HCT116 (cell line): ENCODE measurements around the gene ZNF652.

ENCODE experiments used
- EZH2 ChIP-seq: fragments of 200-600 bp; sonication (generic); IDR thresholded peaks from 2 replicates; pipeline ENCODE4 v1.6.1; 2017; ENCODE audit warnings: antibody characterized with exemption, mixed run types
- POLR2A ChIP-seq: IDR thresholded peaks from 2 replicates; pipeline ENCODE4 v1.7.0; 2011; ENCODE audit warnings: borderline replicate concordance; ENCODE audit not compliant: insufficient read depth, insufficient read length; ENCODE audit errors: extremely low read depth
- POLR2AphosphoS5 ChIP-seq: IDR thresholded peaks from 2 replicates; pipeline ENCODE4 v1.6.1; 2011; ENCODE audit warnings: mild to moderate bottlenecking, low read depth, low read length, moderate library complexity
- SRF ChIP-seq: IDR thresholded peaks from 2 replicates; pipeline ENCODE4 v1.6.1; 2012; ENCODE audit warnings: low read depth
- TF ChIP-seq, protein P1 (sequence below): IDR thresholded peaks from 2 replicates; pipeline ENCODE4 v1.6.1; 2012
- TF ChIP-seq, protein P2 (sequence below), 3 experiments: fragments of 200-600 bp in 1 of 3; sonication (generic) in 1 of 3; IDR thresholded peaks in 2 of 3; conservative IDR thresholded peaks in 1 of 3; 2 replicates each; pipeline ENCODE4 v1.5.1; 2012 to 2017; ENCODE audit warnings: low read depth in 2 of 3, low read length in 2 of 3, antibody characterized with exemption in 1 of 3, borderline replicate concordance in 1 of 3, control low read depth in 1 of 3, mild to moderate bottlenecking in 1 of 3, mixed read lengths in 1 of 3, mixed run types in 1 of 3, moderate library complexity in 1 of 3; ENCODE audit not compliant: insufficient read depth in 1 of 3

DNA sequence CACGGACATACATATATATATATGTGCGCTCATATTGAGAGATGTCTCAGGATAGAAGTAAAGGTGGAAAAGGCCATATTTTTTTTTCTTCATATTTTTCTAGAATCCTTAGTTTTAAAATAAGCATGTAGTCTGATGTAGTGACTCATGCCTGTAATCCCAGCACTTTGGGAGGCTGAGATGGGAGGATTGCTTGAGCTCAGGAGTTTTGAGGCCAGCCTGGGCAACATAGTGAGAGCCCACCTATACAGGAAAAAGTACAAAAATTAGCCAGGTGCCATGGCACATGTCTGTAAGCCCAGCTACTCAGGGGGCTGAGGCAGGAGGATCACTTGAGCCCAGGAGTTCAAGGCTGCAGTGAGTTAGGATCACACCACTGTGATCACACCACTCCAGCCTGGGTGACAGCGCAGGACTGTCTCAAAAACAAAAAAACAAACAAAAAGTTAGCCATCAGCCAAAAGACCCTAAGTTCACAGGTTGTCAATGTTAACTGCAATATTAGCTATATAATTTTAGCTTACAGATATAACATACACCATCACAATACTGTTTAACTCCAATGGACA is 10.4 kb downstream of the ZNF652 start:
- TF ChIP-seq POLR2A, result no peak
- no peak for TF ChIP-seq POLR2AphosphoS5
- TF ChIP-seq, protein P1, sequence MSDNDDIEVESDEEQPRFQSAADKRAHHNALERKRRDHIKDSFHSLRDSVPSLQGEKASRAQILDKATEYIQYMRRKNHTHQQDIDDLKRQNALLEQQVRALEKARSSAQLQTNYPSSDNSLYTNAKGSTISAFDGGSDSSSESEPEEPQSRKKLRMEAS, result no peak
- TF ChIP-seq EZH2, result no peak
- TF ChIP-seq, protein P2, sequence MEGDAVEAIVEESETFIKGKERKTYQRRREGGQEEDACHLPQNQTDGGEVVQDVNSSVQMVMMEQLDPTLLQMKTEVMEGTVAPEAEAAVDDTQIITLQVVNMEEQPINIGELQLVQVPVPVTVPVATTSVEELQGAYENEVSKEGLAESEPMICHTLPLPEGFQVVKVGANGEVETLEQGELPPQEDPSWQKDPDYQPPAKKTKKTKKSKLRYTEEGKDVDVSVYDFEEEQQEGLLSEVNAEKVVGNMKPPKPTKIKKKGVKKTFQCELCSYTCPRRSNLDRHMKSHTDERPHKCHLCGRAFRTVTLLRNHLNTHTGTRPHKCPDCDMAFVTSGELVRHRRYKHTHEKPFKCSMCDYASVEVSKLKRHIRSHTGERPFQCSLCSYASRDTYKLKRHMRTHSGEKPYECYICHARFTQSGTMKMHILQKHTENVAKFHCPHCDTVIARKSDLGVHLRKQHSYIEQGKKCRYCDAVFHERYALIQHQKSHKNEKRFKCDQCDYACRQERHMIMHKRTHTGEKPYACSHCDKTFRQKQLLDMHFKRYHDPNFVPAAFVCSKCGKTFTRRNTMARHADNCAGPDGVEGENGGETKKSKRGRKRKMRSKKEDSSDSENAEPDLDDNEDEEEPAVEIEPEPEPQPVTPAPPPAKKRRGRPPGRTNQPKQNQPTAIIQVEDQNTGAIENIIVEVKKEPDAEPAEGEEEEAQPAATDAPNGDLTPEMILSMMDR (IDR thresholded peaks at IDR 0.05 in 2 of 3, conservative IDR thresholded peaks at IDR 0.05 in 1 of 3; ENCODE audit: borderline replicate concordance in 1 of 3, insufficient read depth in 1 of 3, low read depth in 2 of 3, low read length in 2 of 3), result no peak
- no peak for TF ChIP-seq SRF
